Large intestine (tissue), 3 donors: ENCODE results near the gene SEMA6C. TPM values are rescaled to one million over a fixed set of nuclear protein-coding genes. Genes with fewer than 3 reads are reported as not detected.

Source experiments
- DNase-seq, 2 donors: peaks; one replicate each; pipeline versions ENCODE4 v3.0.0 to v3.0.0-alpha.2; 2013
- H3K27ac ChIP-seq: one replicate; pipeline ENCODE4 v1.5.1; 2013; ENCODE audit warnings: low read length
- H3K27me3 ChIP-seq: 2 replicates; pipeline ENCODE4 v1.6.1; 2013; ENCODE audit warnings: low read length; ENCODE audit not compliant: control insufficient read depth, insufficient read depth
- H3K36me3 ChIP-seq: 2 replicates; pipeline ENCODE4 v1.6.1; 2013; ENCODE audit warnings: low read length; ENCODE audit not compliant: control insufficient read depth, insufficient read depth
- H3K4me1 ChIP-seq: one replicate; pipeline ENCODE4 v1.6.1; 2013; ENCODE audit warnings: low read length; ENCODE audit not compliant: control insufficient read depth, insufficient read depth
- H3K4me3 ChIP-seq: one replicate; pipeline ENCODE4 v1.5.1; 2013; ENCODE audit warnings: low read length
- H3K9me3 ChIP-seq: one replicate; pipeline ENCODE4 v1.6.1; 2013; ENCODE audit warnings: mild to moderate bottlenecking, low read depth, low read length, moderate library complexity; ENCODE audit not compliant: control insufficient read depth
- WGBS: methylation state at CpG from one replicate; pipeline ENCODE4 v1.1.5; 2013; ENCODE audit warnings: low lambda C conversion rate; ENCODE audit not compliant: insufficient coverage; 5-methylcytosine and 5-hydroxymethylcytosine counted together
- polyA plus RNA-seq: library from polyadenylated mRNA; unstranded; fragments of 120-200 nt; gene quantifications from one replicate; pipeline ENCODE4 v1.2.1, GENCODE V29; 2013

SEMA6C gene
- polyA plus RNA-seq, 1 donor: 23.4 TPM

GRCh38 chr1:151143986-151144385 is 2.4 kb downstream of the SEMA6C start:
- H3K27ac ChIP-seq: no peak overlapping the region

GRCh38 chr1:151143057-151143435 is 3.4 kb downstream of the SEMA6C start:
- Histone ChIP-seq H3K9me3 (no peaks in the 10 kb centered on the region), H3K4me1 (peaks cover 28% of the 10 kb centered on the region), H3K27me3 (peaks cover 4% of the 10 kb centered on the region), H3K36me3 (peaks cover 21% of the 10 kb centered on the region), H3K27ac (no peak overlapping the region), H3K4me3 (no peak overlapping the region)
- DNase-seq: no peak
- no CpG with 5 or more reads among the region's 7 CpGs for WGBS

More at GRCh38 chr1:151143986-151144385, 2.4 kb downstream of the SEMA6C start:
- peaks cover 4% of the 10 kb centered on the region for H3K27me3 ChIP-seq
- H3K4me1 ChIP-seq: peaks cover 29% of the 10 kb centered on the region
- no peak overlapping the region for H3K4me3 ChIP-seq
- H3K9me3 ChIP-seq: no peaks in the 10 kb centered on the region
- peaks cover 16% of the 10 kb centered on the region for H3K36me3 ChIP-seq
- no peak for DNase-seq
- WGBS: no CpG with 5 or more reads among the region's 5 CpGs

- Histone ChIP-seq H3K27me3 (peaks cover 4% of the 10 kb centered on the region), H3K27ac (no peak overlapping the region), H3K9me3 (no peaks in the 10 kb centered on the region), H3K4me1 (peaks cover 23% of the 10 kb centered on the region), H3K36me3 (peaks cover 27% of the 10 kb centered on the region), H3K4me3 (no peak overlapping the region)
- no CpG with 5 or more reads among the region's 5 CpGs for WGBS
- no peak for DNase-seq
Observed at GRCh38 chr1:151142411-151143056, 3.9 kb downstream of the SEMA6C start.

- Histone ChIP-seq H3K4me1 (no peaks in the 10 kb centered on the region), H3K27ac (no peak overlapping the region), H3K4me3 (no peak overlapping the region), H3K36me3 (peaks cover 43% of the 10 kb centered on the region), H3K9me3 (no peaks in the 10 kb centered on the region), H3K27me3 (no peaks in the 10 kb centered on the region)
- no peak for DNase-seq
- WGBS: no CpG with 5 or more reads among the region's 7 CpGs
Observed at GRCh38 chr1:151137789-151138188, 8.6 kb downstream of the SEMA6C start.

- WGBS: no CpG with 5 or more reads among the region's 12 CpGs
- H3K4me1 ChIP-seq: peaks cover 6% of the 10 kb centered on the region
- H3K9me3 ChIP-seq: peaks cover 4% of the 10 kb centered on the region
- no peak overlapping the region for H3K27ac ChIP-seq
- H3K36me3 ChIP-seq: peaks cover 39% of the 10 kb centered on the region
- no peak for DNase-seq
- peaks cover 3% of the 10 kb centered on the region for H3K27me3 ChIP-seq
- no peak overlapping the region for H3K4me3 ChIP-seq
Observed at GRCh38 chr1:151135433-151136385, 10.7 kb downstream of the SEMA6C start.

GRCh38 chr1:151134991-151135390 is 11.4 kb downstream of the SEMA6C start:
- no peak for DNase-seq
- no CpG with 5 or more reads among the region's 7 CpGs for WGBS

GRCh38 chr1:151134396-151134795 is 12.0 kb downstream of the SEMA6C start:
- Histone ChIP-seq H3K36me3 (peaks cover 31% of the 10 kb centered on the region), H3K27me3 (peaks cover 5% of the 10 kb centered on the region), H3K9me3 (peaks cover 4% of the 10 kb centered on the region), H3K27ac (no peak overlapping the region), H3K4me1 (peaks cover 10% of the 10 kb centered on the region), H3K4me3 (no peak overlapping the region)
- no CpG with 5 or more reads among the region's 3 CpGs for WGBS
- no peak for DNase-seq

More at GRCh38 chr1:151134991-151135390, 11.4 kb downstream of the SEMA6C start:
- Histone ChIP-seq H3K4me1 (peaks cover 10% of the 10 kb centered on the region), H3K27ac (no peak overlapping the region), H3K36me3 (peaks cover 37% of the 10 kb centered on the region), H3K27me3 (peaks cover 5% of the 10 kb centered on the region), H3K9me3 (peaks cover 4% of the 10 kb centered on the region), H3K4me3 (no peak overlapping the region)

GRCh38 chr1:151133018-151133806 is 13.2 kb downstream of the SEMA6C start:
- Histone ChIP-seq H3K36me3 (peaks cover 23% of the 10 kb centered on the region), H3K27ac (no peak overlapping the region), H3K27me3 (peaks cover 5% of the 10 kb centered on the region), H3K4me3 (no peak overlapping the region), H3K4me1 (peaks cover 10% of the 10 kb centered on the region), H3K9me3 (peaks cover 4% of the 10 kb centered on the region)
- DNase-seq: no peak
- WGBS: no CpG with 5 or more reads among the region's 65 CpGs

GRCh38 chr1:151132335-151133017 is 14.0 kb downstream of the SEMA6C start:
- H3K36me3 ChIP-seq: peaks cover 16% of the 10 kb centered on the region
- no peak overlapping the region for H3K4me3 ChIP-seq
- peaks cover 4% of the 10 kb centered on the region for H3K9me3 ChIP-seq
- peaks cover 10% of the 10 kb centered on the region for H3K4me1 ChIP-seq
- no peak overlapping the region for H3K27ac ChIP-seq
- H3K27me3 ChIP-seq: peaks cover 5% of the 10 kb centered on the region
- WGBS: no CpG with 5 or more reads among the region's 74 CpGs
- DNase-seq: no peak
